ENCODE measurements around the gene RBBP8NL. TPM values are rescaled to one million over a fixed set of nuclear protein-coding genes. Genes with fewer than 3 reads are reported as not detected.
A peak's percentile ranks its signal among the peaks of the same experiment; 100 is the strongest.

Gene RBBP8NL
- total RNA-seq (1 to 10 TPM; 1.0 to 1.3 TPM), polyA plus RNA-seq (1 to 10 TPM in 1 of 2 donors, under 1 TPM in 1; 0.21 to 1.2 TPM)
- long read RNA-seq, donor 1 = 0 reads
- long read RNA-seq, donor 2 = 0 reads
- long read RNA-seq, donor 3 = 0 reads
- long read RNA-seq, donor 4 = 0 reads
- long read RNA-seq, donor 5 = 0 reads

GRCh38 chr20:62427172-62428001 is at the start of gene RBBP8NL:
TSS of gene RBBP8NL (minus strand) at chr20:62427539. CDS start at chr20:62419647, 7,892 bp downstream.
- Histone ChIP-seq H3K27ac (ENCODE audit: low read depth in 1 of 2, low read length in 1 of 2) (peak within 1 kb of the TSS in 1 of 2 donors; percentile 34), H3K4me1 (ENCODE audit: control insufficient read depth in 5 of 5, insufficient read depth in 5 of 5, low read length in 5 of 5) (peaks cover 0 to 55% (median 8%) of the 10 kb centered on the region in 5 donors), H3K9me3 (ENCODE audit: control insufficient read depth in 4 of 4, insufficient read depth in 3 of 4, low read length in 3 of 4) (peaks cover 0 to 2% (median 0%) of the 10 kb centered on the region in 4 donors), H3K9ac (ENCODE audit: insufficient read depth in 1 of 2, low read length in 2 of 2) (no peak within 1 kb of the TSS), H3K27me3 (ENCODE audit: control insufficient read depth in 3 of 3, insufficient read depth in 3 of 3, low read length in 2 of 3) (no peaks in the 10 kb centered on the region), H3K4me3 (no peak within 1 kb of the TSS), H3K36me3 (ENCODE audit: control insufficient read depth in 4 of 4, insufficient read depth in 4 of 4, low read length in 4 of 4) (no peaks in the 10 kb centered on the region)
- 57 to 73% methylated on average over 28 of the region's 28 CpGs for WGBS, 2 donors
- ATAC-seq (ENCODE audit: insufficient read depth, low FRiP score) (peak; percentile 53), DNase-seq (peak; percentile 82 to 91 (median 91))
- TF ChIP-seq CTCF (IDR thresholded peaks at IDR 0.05; ENCODE audit: control extremely low read depth, extremely low read depth) = no peak

- peak; percentile 80 to 86 (median 83) for DNase-seq
- TF ChIP-seq CTCF (IDR thresholded peaks at IDR 0.05; ENCODE audit: control extremely low read depth, extremely low read depth) = no peak
- peaks cover 0 to 14% (median 2%) of the 10 kb centered on the region in 4 donors for H3K36me3 ChIP-seq (ENCODE audit: control insufficient read depth in 4 of 4, insufficient read depth in 4 of 4, low read length in 4 of 4)
Measured at GRCh38 chr20:62476056-62476838, 48.9 kb upstream of the RBBP8NL start.

GRCh38 chr20:62475772-62476055 is 48.4 kb upstream of the RBBP8NL start, which contains the start of gene GATA5:
TSS of gene GATA5 (minus strand) at chr20:62475995. CDS start at chr20:62475521, 474 bp downstream.
- H3K27me3 ChIP-seq (ENCODE audit: control insufficient read depth in 3 of 3, insufficient read depth in 3 of 3, low read length in 2 of 3) = peaks cover 0 to 22% (median 17%) of the 10 kb centered on the region in 3 donors
- H3K36me3 ChIP-seq (ENCODE audit: control insufficient read depth in 4 of 4, insufficient read depth in 4 of 4, low read length in 4 of 4) = peaks cover 0 to 18% (median 3%) of the 10 kb centered on the region in 4 donors
- no peaks in the 10 kb centered on the region for H3K9me3 ChIP-seq (ENCODE audit: control insufficient read depth in 4 of 4, insufficient read depth in 3 of 4, low read length in 3 of 4)
- DNase-seq (no peak), ATAC-seq (ENCODE audit: insufficient read depth, low FRiP score) (no peak)
- no peak for TF ChIP-seq CTCF (IDR thresholded peaks at IDR 0.05; ENCODE audit: control extremely low read depth, extremely low read depth)
- no peak within 1 kb of the TSS for H3K9ac ChIP-seq (ENCODE audit: insufficient read depth in 1 of 2, low read length in 2 of 2)
- no peak within 1 kb of the TSS for H3K27ac ChIP-seq (ENCODE audit: low read depth in 1 of 2, low read length in 1 of 2)
- peak within 1 kb of the TSS; percentile 41 for H3K4me3 ChIP-seq
- H3K4me1 ChIP-seq (ENCODE audit: control insufficient read depth in 5 of 5, insufficient read depth in 5 of 5, low read length in 5 of 5) = peaks cover 0 to 40% (median 5%) of the 10 kb centered on the region in 5 donors
- WGBS, 2 donors = 1 to 10% methylated on average over 2 to 37 of the region's 37 CpGs

More at GRCh38 chr20:62476056-62476838, 48.9 kb upstream of the RBBP8NL start:
- no peak overlapping the region for H3K27ac ChIP-seq (ENCODE audit: low read depth in 1 of 2, low read length in 1 of 2)
- no peak for ATAC-seq (ENCODE audit: insufficient read depth, low FRiP score)
- peaks cover 0 to 40% (median 11%) of the 10 kb centered on the region in 5 donors for H3K4me1 ChIP-seq (ENCODE audit: control insufficient read depth in 5 of 5, insufficient read depth in 5 of 5, low read length in 5 of 5)
- no peak overlapping the region for H3K4me3 ChIP-seq
- H3K9ac ChIP-seq (ENCODE audit: insufficient read depth in 1 of 2, low read length in 2 of 2) = no peak overlapping the region
- H3K9me3 ChIP-seq (ENCODE audit: control insufficient read depth in 4 of 4, insufficient read depth in 3 of 4, low read length in 3 of 4) = no peaks in the 10 kb centered on the region
- H3K27me3 ChIP-seq (ENCODE audit: control insufficient read depth in 3 of 3, insufficient read depth in 3 of 3, low read length in 2 of 3) = peaks cover 0 to 22% (median 20%) of the 10 kb centered on the region in 3 donors
- 3 to 6% methylated on average over 50 to 82 of the region's 82 CpGs for WGBS, 2 donors

Measured in lung (tissue), 16 donors.